Spleen (tissue), 11 donors: ENCODE results near the gene GATA3. TPM values are rescaled to one million over a fixed set of nuclear protein-coding genes. Genes with fewer than 3 reads are reported as not detected.

Experiments
- DNase-seq: peaks from one replicate; pipeline ENCODE4 v3.0.0-alpha.2; 2020
- H3K27ac ChIP-seq, 8 donors: fragments of 200-600 bp; sonication (generic) in 7 of 8; 1 replicate in 4 of 8; 2 replicates in 4 of 8; pipeline versions ENCODE4 v1.5.0 to v1.8.0; 2016 to 2021; ENCODE audit warnings: inconsistent platforms in 4 of 8, mild to moderate bottlenecking in 4 of 8, moderate library complexity in 1 of 8
- H3K27me3 ChIP-seq, 7 donors: fragments of 200-600 bp; sonication (generic) in 6 of 7; replicated peaks in 1 of 7; 1 replicate in 4 of 7; 2 replicates in 3 of 7; pipeline versions ENCODE4 v1.5.0 to v1.8.0; 2016 to 2021; ENCODE audit warnings: inconsistent platforms in 3 of 7, mild to moderate bottlenecking in 1 of 7
- H3K36me3 ChIP-seq, 6 donors: fragments of 200-600 bp; sonication (generic) in 5 of 6; 1 replicate in 4 of 6; 2 replicates in 2 of 6; pipeline versions ENCODE4 v1.5.0 to v1.8.0; 2016 to 2021; ENCODE audit warnings: inconsistent platforms in 2 of 6
- H3K4me1 ChIP-seq, 6 donors: fragments of 200-600 bp; sonication (generic) in 5 of 6; 1 replicate in 3 of 6; 2 replicates in 3 of 6; pipeline versions ENCODE4 v1.5.0 to v1.8.0; 2016 to 2021; ENCODE audit warnings: inconsistent platforms in 3 of 6
- H3K4me3 ChIP-seq, 8 donors: fragments of 200-600 bp; sonication (generic) in 7 of 8; 1 replicate in 4 of 8; 2 replicates in 4 of 8; pipeline versions ENCODE4 v1.5.0 to v1.8.0; 2016 to 2021; ENCODE audit warnings: inconsistent platforms in 4 of 8, mild to moderate bottlenecking in 4 of 8, moderate library complexity in 2 of 8
- H3K9me3 ChIP-seq, 8 donors: fragments of 200-600 bp; sonication (generic) in 7 of 8; 1 replicate in 4 of 8; 2 replicates in 4 of 8; pipeline versions ENCODE4 v1.5.0 to v1.8.0; 2016 to 2021; ENCODE audit warnings: inconsistent platforms in 4 of 8
- CTCF ChIP-seq, 11 experiments: fragments of 200-600 bp in 7 of 11; fragments of 450-650 bp in 4 of 11; sonication (generic) in 4 of 11; IDR thresholded peaks in 8 of 11; conservative IDR thresholded peaks in 3 of 11; 1 replicate in 7 of 11; 2 replicates in 4 of 11; pipeline versions ENCODE4 v1.4.0 to v1.8.0; 2016 to 2021; ENCODE audit warnings: antibody characterized with exemption in 11 of 11, inconsistent platforms in 4 of 11, mild to moderate bottlenecking in 1 of 11
- POLR2A ChIP-seq, 3 donors: fragments of 450-650 bp; IDR thresholded peaks; one replicate each; pipeline ENCODE4 v1.5.1; 2017; ENCODE audit warnings: antibody characterized with exemption in 3 of 3, mild to moderate bottlenecking in 1 of 3
- POLR2AphosphoS5 ChIP-seq, 3 donors: sonication (generic); formaldehyde crosslinking; IDR thresholded peaks; one replicate each; pipeline ENCODE4 v1.5.1; 2017; ENCODE audit warnings: antibody characterized with exemption in 3 of 3
- WGBS, 5 donors: extraction: QIAGEN DNeasy Blood & Tissue Kit in 3 of 5; methylation state at CpG; one replicate each; pipeline versions ENCODE4 v1.1.5 to v1.1.7; 2013 to 2018; 5-methylcytosine and 5-hydroxymethylcytosine counted together
- intact Hi-C: fragments of 100-400 bp; cut with DNase I; formaldehyde crosslinking; loops from one replicate; pipeline ENCODE4 v1.15.0; 2023; ENCODE audit warnings: low total_unique reads
- polyA plus RNA-seq, 3 donors: library from polyadenylated mRNA; stranded (reverse); fragments of 200-250 nt; gene quantifications; one replicate each; pipeline ENCODE4 v1.2.1, GENCODE V29; 2013
- total RNA-seq, 7 donors: library from RNA; depleted of rRNA in 3 of 7; stranded (reverse); fragments of >200 nt in 3 of 7; fragmentation: NEBNext Ultra II Directional in 4 of 7; extraction: Animal tissue kit (Norgen Biotek cat#: 25700) in 4 of 7; gene quantifications; one replicate each; pipeline versions ENCODE4 v1.1.0 to v1.2.1, GENCODE V29; 2016 to 2021
- donor health status: healthy with polysubstance abuse.
- donor health status: DM: no; HTN: no; CAD: no; lungs with moderate emphysema.
- donor health status: DM: no; HTN: no; CAD: no.
- donor health status: Bipolar disorder and iron deficiency.
- donor health status: healthy.
- donor health status: DM: no; HTN: no; CAD: no.
- donor health status: DM: yes; HTN: yes; CAD: no.

GATA3 gene
- total and polyA plus RNA-seq, 10 donors = 2.2 to 15.4 (median 6.0) TPM

DNA sequence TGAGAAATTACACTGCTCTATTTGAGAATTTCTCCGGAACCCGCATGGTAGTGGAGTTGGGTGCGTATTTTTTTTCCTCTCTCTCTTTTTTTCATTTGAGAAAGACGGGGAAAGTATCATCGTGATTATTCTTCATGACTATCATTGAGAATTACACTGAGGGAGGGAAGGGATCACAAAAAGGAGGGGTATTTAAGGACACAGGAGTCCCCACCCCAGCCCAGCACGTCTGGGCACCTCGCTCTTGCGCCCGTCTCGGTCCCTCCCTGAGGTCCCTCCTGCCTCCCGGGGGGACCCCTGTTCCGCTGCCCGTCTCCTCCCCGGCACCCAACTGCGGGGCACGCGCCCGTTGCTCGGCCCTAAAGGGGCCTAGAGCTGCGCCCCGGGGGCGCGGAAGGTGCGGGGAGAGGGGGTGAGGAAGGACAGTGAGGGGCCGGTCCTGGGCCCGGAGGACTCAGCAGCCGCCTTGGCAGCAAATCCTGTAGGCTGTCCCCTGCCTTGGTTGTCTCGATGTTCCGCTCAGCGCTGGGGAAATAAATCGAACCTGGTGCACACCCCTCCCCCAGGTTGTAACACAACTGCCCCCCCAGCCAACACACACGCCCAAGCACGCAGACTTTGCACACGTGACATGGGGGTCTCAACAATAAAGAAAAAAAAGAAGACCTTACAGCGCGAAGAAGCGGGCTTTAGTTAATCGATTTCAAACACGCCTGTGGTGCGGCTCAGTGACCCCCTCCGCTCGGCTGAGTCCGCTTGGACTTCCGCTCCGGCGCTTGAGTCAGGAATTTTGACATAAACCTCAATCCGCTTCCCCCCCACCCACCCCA, 18.6 kb upstream of the GATA3 start:
- H3K9me3 ChIP-seq = no peaks in the 10 kb centered on the region
- H3K4me3 ChIP-seq = no peak overlapping the region
- no peak for TF ChIP-seq POLR2A (IDR thresholded peaks at IDR 0.05)
- no peak for TF ChIP-seq POLR2AphosphoS5 (IDR thresholded peaks at IDR 0.05)
- TF ChIP-seq CTCF (IDR thresholded peaks at IDR 0.05 in 8 of 11, conservative IDR thresholded peaks at IDR 0.05 in 3 of 11) = no peak
- no peak overlapping the region for H3K27ac ChIP-seq
- H3K4me1 ChIP-seq = peaks cover 4 to 44% (median 27%) of the 10 kb centered on the region in 6 donors
- peaks cover 18 to 100% (median 95%) of the 10 kb centered on the region in 7 donors for H3K27me3 ChIP-seq
- 7 to 15% (median 9%) methylated on average over 42 to 47 of the region's 47 CpGs for WGBS, 5 donors
- intact Hi-C loops = no loop called here
- DNase-seq = no peak
- H3K36me3 ChIP-seq = no peaks in the 10 kb centered on the region

GRCh38 chr10:8036506-8037198, 17.8 kb upstream of the GATA3 start:
- Histone ChIP-seq H3K9me3 (no peaks in the 10 kb centered on the region), H3K36me3 (no peaks in the 10 kb centered on the region), H3K27me3 (peaks cover 22 to 100% (median 100%) of the 10 kb centered on the region in 7 donors), H3K4me1 (peaks cover 4 to 44% (median 27%) of the 10 kb centered on the region in 6 donors), H3K4me3 (no peak overlapping the region), H3K27ac (no peak overlapping the region)
- no peak for DNase-seq
- 9 to 12% (median 11%) methylated on average over 16 to 18 of the region's 18 CpGs for WGBS, 5 donors
- intact Hi-C loops = no loop called here
- TF ChIP-seq POLR2AphosphoS5 (IDR thresholded peaks at IDR 0.05) (no peak), POLR2A (IDR thresholded peaks at IDR 0.05) (no peak), CTCF (IDR thresholded peaks at IDR 0.05 in 8 of 11, conservative IDR thresholded peaks at IDR 0.05 in 3 of 11) (no peak)

DNA sequence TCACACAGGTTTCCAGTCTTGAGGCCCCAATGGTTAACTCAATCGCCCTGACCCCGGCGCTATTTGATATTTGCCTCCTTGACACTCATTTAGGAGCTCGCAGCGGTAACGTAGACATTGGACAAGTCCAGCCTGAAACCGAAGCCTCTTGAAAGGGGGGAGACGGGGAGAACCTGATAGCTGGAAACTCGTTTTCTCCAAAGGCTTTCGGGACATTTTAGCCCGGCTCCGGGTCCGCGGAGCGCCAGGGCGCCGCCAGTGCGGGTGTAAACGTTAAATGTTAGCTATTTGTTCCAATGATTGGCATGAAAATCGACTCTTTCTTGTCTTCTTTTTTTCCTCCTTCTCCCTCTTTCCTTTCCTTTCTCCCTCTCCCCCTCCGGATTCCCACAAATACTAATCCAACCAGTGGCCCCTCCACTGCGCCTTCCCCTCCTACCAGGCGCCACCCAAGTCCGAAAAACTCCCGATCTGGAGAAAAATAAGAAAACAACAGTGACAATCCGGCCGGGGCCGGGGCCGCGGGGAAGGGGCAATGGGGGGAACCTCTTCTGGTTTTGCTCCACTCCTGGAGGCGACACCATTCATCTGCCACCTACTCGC, 17.2 kb upstream of the GATA3 start:
- H3K36me3 ChIP-seq = no peaks in the 10 kb centered on the region
- no peak overlapping the region for H3K4me3 ChIP-seq
- no peak overlapping the region for H3K27ac ChIP-seq
- no peak for DNase-seq
- WGBS, 5 donors = 7 to 14% (median 8%) methylated on average over 32 of the region's 32 CpGs
- no peak for TF ChIP-seq POLR2AphosphoS5 (IDR thresholded peaks at IDR 0.05)
- TF ChIP-seq CTCF (IDR thresholded peaks at IDR 0.05 in 8 of 11, conservative IDR thresholded peaks at IDR 0.05 in 3 of 11) = no peak
- TF ChIP-seq POLR2A (IDR thresholded peaks at IDR 0.05) = no peak
- peaks cover 4 to 49% (median 28%) of the 10 kb centered on the region in 6 donors for H3K4me1 ChIP-seq
- intact Hi-C loops = no loop called here
- H3K27me3 ChIP-seq = peaks cover 22 to 100% (median 100%) of the 10 kb centered on the region in 7 donors
- no peaks in the 10 kb centered on the region for H3K9me3 ChIP-seq
